GM19468 (cell line): ENCODE data around the gene SGK1.

Experiments
- ATAC-seq: cut with Tn5 transposase; IDR thresholded peaks from one replicate; pipeline ENCODE4 v1.9.1; 2021; ENCODE audit warnings: mild to moderate bottlenecking, moderate library complexity, moderate number of reproducible peaks; ENCODE audit not compliant: unreplicated experiment; ENCODE audit errors: extremely low read depth

Gene SGK1

DNA sequence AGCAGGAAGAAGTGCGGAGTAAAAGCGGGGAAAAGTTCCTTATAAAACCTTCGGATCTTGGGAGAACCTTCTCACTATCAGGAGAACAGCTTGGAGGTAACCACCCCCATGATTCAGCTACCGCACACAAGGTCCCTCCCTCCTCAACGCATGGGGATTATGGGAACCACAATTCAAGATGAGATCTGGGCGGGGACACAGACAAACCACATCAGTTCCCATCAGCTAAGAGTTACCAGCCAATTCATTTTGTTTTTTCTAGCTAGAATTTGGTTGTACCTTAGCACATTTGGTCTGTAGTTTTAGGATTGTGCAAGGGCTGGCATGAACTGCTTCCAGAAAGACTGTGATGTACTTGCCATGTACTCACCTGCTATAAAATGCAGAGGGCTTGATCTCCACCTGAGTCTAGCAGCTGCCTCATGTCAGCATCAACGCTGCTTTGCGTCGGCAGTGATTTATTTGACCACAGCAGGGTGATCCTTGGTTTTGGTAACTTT lies 170.8 kb downstream of the SGK1 start:
- no peak for ATAC-seq

- ATAC-seq = no peak
Measured at GRCh38 chr6:134146268-134147033, 171.5 kb downstream of the SGK1 start.

- no peak for ATAC-seq
Measured at GRCh38 chr6:134145786-134146185, 172.1 kb downstream of the SGK1 start.

DNA sequence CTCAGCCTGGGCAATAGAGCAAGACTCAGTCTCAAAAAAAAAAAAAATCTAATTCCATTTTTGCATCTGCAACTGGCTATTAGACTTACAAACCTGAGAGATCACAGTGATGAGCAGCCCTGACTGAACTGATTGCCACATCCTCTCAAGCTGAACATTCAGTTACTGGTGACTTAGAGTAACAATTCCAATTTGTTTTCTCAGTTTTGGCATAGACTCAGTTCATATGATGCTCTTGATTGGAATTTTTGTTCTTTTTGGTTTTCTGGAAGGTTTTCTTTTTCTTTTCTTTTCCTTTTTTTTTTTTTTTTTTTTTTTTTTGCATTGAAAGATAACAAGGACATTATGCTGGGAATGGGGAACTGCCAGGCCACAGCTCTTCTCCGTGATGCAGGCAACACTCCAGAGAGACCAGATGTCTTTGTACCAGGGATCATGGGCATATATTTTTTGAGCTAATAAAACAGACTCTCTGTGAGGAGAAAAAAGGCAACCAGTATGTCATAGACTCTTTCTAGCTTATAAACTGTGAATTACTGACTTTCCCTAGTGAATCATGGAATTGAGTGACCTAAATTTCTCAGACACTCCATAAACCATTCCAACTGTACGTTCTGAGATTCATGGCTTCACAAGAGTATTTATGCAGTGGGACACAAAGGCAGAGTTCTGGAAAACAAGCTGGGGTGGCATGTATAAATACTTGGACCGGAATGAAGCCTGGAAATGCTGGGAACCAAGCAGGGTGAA lies 179.5 kb downstream of the SGK1 start:
- ATAC-seq = no peak

DNA sequence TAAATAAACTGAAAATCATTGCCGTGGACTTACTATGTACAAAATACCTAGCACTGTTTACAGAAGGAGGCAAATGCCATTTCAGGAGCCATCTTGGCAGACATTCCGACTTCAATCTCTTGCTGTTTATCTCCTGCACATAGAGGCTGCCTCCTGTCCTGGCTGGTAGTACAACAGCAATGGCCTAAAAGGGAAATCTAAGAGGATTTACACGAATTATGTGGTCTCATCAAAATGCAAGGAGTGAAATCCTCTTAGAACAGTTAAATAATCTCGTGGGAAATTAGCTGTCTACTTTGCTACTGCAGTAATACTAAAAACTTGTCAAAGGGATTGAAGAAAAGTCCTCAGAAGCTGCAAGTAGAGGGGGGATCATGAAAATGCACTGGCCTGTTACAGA lies 183.3 kb downstream of the SGK1 start:
- no peak for ATAC-seq

DNA sequence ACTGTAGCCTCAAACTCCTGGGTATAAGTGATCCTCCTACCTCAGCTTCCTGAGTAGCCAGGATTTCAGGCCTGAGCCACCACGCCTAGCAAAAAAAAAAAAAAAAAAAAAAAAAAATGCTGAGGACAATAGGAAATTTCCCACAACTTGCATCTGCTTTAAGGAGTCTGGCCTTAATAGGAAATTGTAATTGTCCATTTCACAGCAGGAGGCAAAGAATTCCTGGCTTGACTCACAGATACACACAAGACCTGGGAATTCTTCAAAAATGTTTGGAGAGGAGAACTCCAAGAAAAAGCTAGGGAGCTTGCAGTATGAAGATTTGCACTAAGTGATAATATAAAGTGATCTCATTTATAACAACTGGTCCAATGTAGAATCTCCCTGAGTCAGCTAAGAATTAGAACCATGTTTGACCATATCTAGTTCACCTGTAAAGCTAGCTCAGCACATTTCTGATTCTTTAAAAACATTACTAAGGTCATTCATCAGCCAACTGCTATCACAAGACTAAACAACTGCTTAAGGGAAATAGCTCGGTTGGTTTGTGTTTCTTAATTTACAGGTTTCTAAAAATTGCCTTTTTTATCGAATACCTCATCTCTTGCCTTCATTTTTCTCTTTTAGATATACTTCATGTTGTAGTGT lies 185.3 kb downstream of the SGK1 start:
- ATAC-seq = no peak

DNA sequence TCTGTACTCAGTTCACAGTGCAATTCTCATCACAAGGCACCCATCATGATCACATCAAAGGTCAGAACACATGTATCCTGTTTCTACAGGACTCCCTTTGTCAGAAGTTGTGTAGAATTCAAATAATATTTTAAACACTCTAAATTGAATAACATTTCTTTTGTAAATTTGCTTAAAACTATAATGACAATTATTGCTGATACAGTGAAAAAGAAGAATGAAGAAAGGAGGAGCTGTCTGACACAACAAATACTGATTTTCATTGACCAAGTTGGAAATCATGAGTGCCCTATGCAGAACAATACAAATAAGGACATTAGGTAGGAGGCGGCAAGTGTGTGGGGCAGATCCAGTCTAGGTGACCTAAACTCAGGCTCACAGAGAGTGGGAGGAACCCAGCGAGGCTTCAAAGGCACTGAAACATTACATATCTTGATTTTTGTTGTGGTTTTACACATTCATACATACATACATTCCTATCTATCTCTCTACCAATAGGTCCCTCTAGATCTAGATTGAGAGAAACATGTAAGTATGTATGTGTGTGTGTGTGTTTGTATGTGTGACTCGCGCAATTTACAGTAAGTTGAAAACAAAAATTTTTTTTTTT lies 186.3 kb downstream of the SGK1 start:
- ATAC-seq = no peak

DNA sequence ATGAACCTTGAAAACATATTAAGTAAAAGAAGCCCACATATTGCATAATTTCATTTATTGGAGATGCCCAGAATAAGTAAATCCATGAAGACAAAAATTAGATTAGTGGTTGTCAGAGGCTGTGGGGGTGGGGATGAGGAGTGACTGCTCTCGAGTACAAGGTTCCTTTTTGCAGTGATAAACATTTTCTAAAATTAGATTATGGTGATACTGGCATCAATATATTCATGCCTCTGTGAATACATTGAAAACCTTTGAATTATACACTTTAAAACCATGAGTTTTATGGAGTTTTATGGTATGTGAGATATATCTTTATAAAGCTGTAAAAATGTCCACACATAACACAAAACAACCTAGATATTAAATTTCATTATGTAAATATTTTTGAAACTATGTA lies 189.8 kb downstream of the SGK1 start:
- ATAC-seq = no peak

- ATAC-seq = no peak
Measured at GRCh38 chr6:134123666-134124208, 194.2 kb downstream of the SGK1 start.

DNA sequence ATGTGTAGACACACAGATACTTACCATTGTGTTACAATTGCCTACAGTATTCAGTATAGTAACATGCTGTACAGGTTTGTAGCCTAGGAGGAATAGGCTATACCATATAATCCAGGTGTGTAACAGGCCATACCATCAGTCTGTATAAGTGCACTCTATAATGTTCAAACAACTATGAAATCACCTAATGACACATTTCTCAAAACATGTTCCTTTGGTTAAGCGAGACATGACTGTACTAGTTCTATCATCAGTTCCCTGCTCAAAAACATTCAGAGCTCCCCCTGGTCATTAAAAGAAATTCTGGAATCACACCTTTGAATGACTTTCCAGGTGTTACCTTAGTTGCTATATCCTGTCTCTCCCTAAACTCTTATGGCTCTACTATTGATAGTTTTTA lies 195.1 kb downstream of the SGK1 start:
- no peak for ATAC-seq

DNA sequence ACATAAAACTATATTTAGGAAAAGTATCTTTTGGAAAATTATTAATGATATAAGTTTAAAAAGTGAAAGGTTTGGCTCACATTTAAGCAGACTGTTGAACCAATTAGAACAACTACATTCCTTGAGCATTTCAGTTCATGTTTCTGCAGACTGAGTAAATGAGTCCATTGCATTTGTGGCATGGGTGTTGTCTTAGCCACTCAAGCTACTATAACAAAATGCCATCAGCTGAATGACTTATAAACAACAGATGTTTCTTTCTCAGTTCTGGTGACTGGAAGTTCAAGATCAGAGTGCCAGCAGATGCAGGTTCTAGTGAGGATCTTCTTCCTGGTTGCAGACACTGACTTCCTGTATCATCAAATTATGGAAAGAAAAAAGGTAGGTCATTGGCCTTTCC lies 198.4 kb downstream of the SGK1 start:
- ATAC-seq = no peak
